MM.1S (cell line): ENCODE results near the gene CLEC4F.

Source experiments
- EZH2 ChIP-seq: fragments of 300-600 bp; sonication (generic); optimal IDR thresholded peaks from 2 replicates; pipeline ENCODE3; 2017; ENCODE audit warnings: low read depth, mild to moderate bottlenecking, antibody characterized with exemption, low read length, mixed read lengths
- EZH2phosphoT487 ChIP-seq: fragments of 300-600 bp; sonication (generic); IDR thresholded peaks from 2 replicates; pipeline ENCODE4 v1.6.1; 2018; ENCODE audit warnings: antibody characterized with exemption, low read length
- TF ChIP-seq, protein P1 (sequence below): fragments of 300-600 bp; sonication (generic); IDR thresholded peaks from 2 replicates; pipeline ENCODE4 v1.5.1; 2016; ENCODE audit warnings: antibody characterized with exemption, low read length, mixed read lengths

DNA sequence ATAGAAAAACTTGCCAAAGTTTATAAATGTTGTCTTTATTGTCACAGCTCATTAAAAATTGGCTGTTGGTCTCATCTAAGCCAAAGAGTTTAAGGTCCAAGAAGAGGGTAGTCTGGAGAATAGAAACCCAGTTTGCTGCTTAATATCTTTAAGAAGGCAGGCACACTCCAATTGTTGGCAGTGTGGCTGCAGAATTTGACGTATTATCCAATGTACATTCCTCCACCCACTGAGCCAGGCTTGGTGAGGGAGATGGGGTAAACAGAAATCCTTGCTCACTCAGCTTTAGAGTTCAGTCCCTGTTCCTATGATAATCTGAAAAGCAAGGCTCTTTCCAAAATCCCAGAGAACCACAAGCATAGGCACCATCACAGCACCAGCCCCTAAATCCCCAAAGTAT lies 41.7 kb downstream of the CLEC4F start:
- TF ChIP-seq, protein P1, sequence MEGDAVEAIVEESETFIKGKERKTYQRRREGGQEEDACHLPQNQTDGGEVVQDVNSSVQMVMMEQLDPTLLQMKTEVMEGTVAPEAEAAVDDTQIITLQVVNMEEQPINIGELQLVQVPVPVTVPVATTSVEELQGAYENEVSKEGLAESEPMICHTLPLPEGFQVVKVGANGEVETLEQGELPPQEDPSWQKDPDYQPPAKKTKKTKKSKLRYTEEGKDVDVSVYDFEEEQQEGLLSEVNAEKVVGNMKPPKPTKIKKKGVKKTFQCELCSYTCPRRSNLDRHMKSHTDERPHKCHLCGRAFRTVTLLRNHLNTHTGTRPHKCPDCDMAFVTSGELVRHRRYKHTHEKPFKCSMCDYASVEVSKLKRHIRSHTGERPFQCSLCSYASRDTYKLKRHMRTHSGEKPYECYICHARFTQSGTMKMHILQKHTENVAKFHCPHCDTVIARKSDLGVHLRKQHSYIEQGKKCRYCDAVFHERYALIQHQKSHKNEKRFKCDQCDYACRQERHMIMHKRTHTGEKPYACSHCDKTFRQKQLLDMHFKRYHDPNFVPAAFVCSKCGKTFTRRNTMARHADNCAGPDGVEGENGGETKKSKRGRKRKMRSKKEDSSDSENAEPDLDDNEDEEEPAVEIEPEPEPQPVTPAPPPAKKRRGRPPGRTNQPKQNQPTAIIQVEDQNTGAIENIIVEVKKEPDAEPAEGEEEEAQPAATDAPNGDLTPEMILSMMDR = no peak
- TF ChIP-seq EZH2 (no peak), EZH2phosphoT487 (no peak)
